Measurements from ENCODE around the gene KXD1. TPM values are rescaled to one million over a fixed set of nuclear protein-coding genes. Genes with fewer than 3 reads are reported as not detected.

The KXD1 gene
- total and polyA plus RNA-seq, 3 donors from 2014 or later = 124 to 163 (median 133) TPM

DNA sequence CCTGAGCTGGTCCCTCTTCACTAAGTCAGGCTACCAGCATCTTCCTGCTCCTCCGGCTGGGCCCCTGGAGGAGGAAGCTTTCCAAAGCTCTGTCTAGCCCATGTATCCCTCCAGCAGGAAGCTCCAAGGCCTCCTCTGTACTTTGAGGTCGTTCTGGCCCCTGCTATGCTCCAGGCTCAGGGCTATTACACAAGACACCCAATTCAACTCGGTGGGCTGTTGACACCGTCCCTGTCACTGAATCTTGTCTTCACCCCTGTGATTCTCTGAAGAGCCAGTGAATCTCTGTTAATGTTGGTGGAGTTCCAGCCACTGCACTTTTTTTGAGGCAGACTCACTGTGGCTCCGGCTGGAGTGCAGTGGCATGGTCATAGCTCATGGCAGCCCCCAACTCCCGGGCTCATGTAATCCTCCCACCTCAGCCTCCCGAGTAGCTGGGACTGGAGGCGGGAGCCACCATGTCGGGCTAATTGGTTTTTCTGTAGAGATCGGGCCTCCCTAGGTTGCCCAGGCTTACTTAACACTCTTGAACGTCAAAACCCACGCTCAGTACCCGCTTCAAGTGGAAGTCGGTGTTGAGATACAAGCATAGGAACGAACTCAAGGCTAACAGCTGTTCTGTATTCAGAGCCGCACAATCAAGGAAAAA, 30.4 kb downstream of the KXD1 start:
- DNase-seq = no peak
- Histone ChIP-seq H3K4me3 (peak overlapping the region; percentile 74 to 75), H3K27me3 (no peaks in the 10 kb centered on the region), H3K4me1 (peaks cover 13% of the 10 kb centered on the region), H3K36me3 (ENCODE audit: low read depth, missing control alignments) (no peaks in the 10 kb centered on the region), H3K27ac (peak overlapping the region in 1 of 2 donors; percentile 76), H3K9me3 (no peaks in the 10 kb centered on the region)
- intact Hi-C loops (cut with DNase I; ENCODE audit: low total_unique reads) = no loop called here
- WGBS, 2 donors = 5 to 15% methylated on average over 7 to 16 of the region's 16 CpGs
- TF ChIP-seq POLR2A (IDR thresholded peaks at IDR 0.05) = no peak
- TF ChIP-seq, protein P1, sequence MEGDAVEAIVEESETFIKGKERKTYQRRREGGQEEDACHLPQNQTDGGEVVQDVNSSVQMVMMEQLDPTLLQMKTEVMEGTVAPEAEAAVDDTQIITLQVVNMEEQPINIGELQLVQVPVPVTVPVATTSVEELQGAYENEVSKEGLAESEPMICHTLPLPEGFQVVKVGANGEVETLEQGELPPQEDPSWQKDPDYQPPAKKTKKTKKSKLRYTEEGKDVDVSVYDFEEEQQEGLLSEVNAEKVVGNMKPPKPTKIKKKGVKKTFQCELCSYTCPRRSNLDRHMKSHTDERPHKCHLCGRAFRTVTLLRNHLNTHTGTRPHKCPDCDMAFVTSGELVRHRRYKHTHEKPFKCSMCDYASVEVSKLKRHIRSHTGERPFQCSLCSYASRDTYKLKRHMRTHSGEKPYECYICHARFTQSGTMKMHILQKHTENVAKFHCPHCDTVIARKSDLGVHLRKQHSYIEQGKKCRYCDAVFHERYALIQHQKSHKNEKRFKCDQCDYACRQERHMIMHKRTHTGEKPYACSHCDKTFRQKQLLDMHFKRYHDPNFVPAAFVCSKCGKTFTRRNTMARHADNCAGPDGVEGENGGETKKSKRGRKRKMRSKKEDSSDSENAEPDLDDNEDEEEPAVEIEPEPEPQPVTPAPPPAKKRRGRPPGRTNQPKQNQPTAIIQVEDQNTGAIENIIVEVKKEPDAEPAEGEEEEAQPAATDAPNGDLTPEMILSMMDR (IDR thresholded peaks at IDR 0.05) = no peak

DNA sequence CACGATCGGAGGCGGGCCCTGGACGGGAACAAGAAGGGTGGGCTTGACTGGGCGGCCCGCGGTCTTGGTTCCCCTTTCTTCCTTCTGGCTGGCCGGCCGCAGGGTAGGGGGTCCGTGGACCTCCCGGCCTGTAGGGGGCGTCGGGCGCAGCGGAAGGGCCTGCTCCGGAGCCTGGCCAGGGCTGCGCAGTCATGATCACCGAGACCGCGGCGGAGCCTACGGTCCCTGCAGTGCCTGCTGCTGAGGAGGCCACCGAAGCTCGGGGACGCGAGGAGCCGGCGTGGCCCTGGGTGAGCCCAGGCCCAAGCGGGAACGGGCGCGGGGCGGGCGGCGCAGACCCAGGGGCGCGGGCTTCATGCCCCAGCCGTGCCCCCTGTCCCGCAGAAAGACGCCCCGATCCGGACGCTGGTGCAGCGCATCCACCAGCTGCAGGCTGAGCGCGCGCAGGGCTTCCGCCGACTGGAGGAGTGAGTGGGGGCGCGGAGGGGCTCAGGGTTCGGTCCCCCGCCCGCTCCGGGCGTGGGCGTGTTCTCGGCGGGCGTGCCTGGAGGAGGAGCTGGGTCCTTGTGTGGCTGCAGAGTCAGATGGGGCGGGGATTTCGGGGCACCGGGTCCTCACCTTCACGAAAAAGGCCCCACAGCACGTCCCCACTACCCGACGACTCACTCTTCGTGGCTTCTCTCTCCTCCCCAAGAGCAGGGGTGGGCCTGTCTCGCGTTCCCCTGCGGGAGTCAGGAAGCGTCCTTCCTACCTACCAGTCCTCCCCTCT, 31.1 kb downstream of the KXD1 start, which contains the start of gene REX1BD:
Gene REX1BD (plus strand): TSS at position 188 of the 769 bp plus-strand sequence. CDS start 4 bp downstream, at position 192.
- no peaks in the 10 kb centered on the region for H3K27me3 ChIP-seq
- no peak for TF ChIP-seq POLR2A (IDR thresholded peaks at IDR 0.05)
- TF ChIP-seq, protein P1 (IDR thresholded peaks at IDR 0.05) = peak; percentile 82 to 88 (median 85)
- H3K4me3 ChIP-seq = peak within 1 kb of the TSS; percentile 74 to 75
- intact Hi-C loops (cut with DNase I; ENCODE audit: low total_unique reads) = no loop called here
- peak within 1 kb of the TSS; percentile 35 to 76 for H3K27ac ChIP-seq
- DNase-seq = peak; percentile 85
- H3K36me3 ChIP-seq (ENCODE audit: low read depth, missing control alignments) = no peaks in the 10 kb centered on the region
- H3K4me1 ChIP-seq = peaks cover 14% of the 10 kb centered on the region
- H3K9me3 ChIP-seq = no peaks in the 10 kb centered on the region
- WGBS, 2 donors = 0% methylated on average over 12 to 70 of the region's 72 CpGs

DNA sequence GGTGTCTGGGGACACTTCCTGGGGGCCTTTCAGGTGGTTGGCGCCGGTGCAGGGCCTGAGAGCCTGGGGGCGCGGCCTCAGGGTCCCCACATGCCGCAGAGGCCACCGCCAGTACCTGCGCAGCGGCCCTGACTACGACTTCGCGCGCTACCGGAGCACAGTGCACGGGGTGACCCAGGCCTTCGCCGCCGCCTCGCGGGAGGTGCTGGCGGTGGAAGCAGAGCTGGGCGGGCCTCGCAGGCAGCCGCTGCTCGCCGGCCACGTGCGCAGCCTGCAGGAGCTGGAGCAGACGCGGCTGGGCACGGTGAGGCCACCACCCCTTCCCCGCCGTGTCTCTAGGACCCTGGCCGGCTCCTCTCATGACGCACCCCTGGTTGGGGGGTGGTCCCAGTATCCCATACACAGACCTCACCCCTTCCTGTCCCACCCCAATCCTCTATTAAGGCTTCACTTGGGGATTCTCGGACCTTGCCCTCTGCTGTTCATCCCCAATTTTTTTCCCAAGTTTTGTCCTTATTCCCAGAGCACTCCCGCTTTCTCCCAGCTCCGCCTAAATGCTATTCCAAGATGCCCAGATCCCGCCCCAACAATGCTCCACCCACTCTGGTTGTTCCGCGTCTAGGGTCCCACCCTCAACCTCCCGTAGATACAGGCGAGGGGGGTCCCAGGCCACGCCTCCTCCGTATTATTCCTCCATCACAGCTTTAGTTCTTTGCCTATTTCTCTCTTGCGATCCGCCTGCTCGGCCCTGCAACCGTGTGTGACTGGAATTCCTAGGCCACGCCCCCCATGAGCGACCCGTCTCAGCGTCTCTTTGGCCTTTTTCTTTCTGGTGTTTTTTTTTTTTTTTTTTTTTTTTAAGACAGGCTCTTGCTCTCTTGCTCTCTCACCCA, 32.0 kb downstream of the KXD1 start:
- intact Hi-C loops (cut with DNase I; ENCODE audit: low total_unique reads) = loop anchor here (10.0 kb wide), 2 partner anchors 95 to 255 kb away; partner anchors contain the start of gene CRTC1
- H3K27me3 ChIP-seq = no peaks in the 10 kb centered on the region
- H3K9me3 ChIP-seq = no peaks in the 10 kb centered on the region
- 15 to 19% methylated on average over 29 to 52 of the region's 52 CpGs for WGBS, 2 donors
- peak overlapping the region; percentile 35 to 76 for H3K27ac ChIP-seq
- H3K4me3 ChIP-seq = peak overlapping the region; percentile 74 to 75
- peaks cover 20% of the 10 kb centered on the region for H3K4me1 ChIP-seq
- TF ChIP-seq, protein P1 (IDR thresholded peaks at IDR 0.05) = peak in 2 of 3 experiments; percentile 10 to 20
- TF ChIP-seq POLR2A (IDR thresholded peaks at IDR 0.05) = no peak
- H3K36me3 ChIP-seq (ENCODE audit: low read depth, missing control alignments) = no peaks in the 10 kb centered on the region
- DNase-seq = peak; percentile 71

DNA sequence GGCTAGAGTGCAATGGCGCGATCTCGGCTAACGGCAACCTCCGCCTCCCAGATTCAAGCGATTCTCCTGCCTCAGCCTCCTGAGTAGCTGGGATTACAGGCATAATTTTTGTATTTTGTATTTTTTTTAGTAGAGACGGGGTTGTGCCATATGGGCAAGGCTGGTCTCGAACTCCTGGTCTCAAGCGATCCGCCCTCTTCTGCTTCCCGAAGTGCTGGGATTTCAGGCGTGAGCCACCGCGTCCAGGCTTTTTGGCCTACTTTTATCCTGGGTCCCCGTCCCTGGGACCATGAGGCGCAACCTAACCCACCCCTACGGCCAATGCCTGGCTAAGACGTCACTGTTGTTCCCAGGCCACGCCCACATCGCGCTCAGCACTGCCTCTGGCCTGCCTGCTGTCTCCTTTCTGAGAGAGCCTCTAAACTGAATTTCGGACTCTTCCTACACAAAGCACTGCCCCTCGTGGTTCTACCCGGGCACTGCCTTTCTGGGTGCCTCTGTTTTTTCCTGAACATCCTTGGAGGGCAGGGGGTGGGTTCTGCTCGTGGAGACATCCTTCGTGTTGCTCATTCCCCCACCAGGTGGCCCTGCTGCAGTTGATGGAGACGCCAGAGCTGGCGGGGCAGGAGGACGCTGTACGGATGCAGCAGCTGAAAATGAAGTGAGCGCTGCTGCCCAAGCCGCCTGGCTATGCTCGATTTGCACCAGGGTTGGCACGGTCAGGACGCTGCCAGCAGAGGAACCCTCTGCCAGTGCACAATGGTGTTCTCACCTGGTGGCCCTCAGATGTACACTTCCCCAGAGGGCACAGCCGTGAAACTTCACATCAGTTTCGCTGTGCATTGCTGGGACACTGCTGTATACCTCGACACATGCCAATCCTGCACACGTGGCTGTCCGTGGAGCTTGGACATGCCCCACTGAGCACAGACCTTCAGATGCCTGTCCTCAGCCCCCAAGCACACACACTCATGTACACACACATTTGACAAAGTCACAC, 32.9 kb downstream of the KXD1 start:
- WGBS, 2 donors = 56 to 62% methylated on average over 34 to 40 of the region's 40 CpGs
- Histone ChIP-seq H3K9me3 (no peaks in the 10 kb centered on the region), H3K36me3 (ENCODE audit: low read depth, missing control alignments) (no peaks in the 10 kb centered on the region), H3K27me3 (no peaks in the 10 kb centered on the region), H3K27ac (no peak overlapping the region), H3K4me3 (no peak overlapping the region), H3K4me1 (peaks cover 26% of the 10 kb centered on the region)
- intact Hi-C loops (cut with DNase I; ENCODE audit: low total_unique reads) = loop anchor here (10.0 kb wide), 2 partner anchors 94 to 254 kb away; partner anchors contain the start of gene CRTC1
- TF ChIP-seq POLR2A (IDR thresholded peaks at IDR 0.05) = no peak
- TF ChIP-seq, protein P1 (IDR thresholded peaks at IDR 0.05) = peak in 1 of 3 experiments; percentile 6
- DNase-seq = peak; percentile 59
